ENCODE results near the gene ROR2.

Gene ROR2

GRCh38 chr9:91867740-91868139 is 82.3 kb downstream of the ROR2 start:
- Histone ChIP-seq H3K4me2 (ENCODE audit: low read depth, low read length, poor library complexity, severe bottlenecking) (no peak overlapping the region), H2AFZ (ENCODE audit: low read depth, low read length, severe bottlenecking) (no peak overlapping the region), H3K4me3 (ENCODE audit: insufficient read depth, low read length, poor library complexity, severe bottlenecking) (no peak overlapping the region), H4K20me1 (ENCODE audit: low read depth, low read length) (no peaks in the 10 kb centered on the region), H3K27ac (ENCODE audit: low read depth, low read length) (no peak overlapping the region), H3F3A (ENCODE audit: insufficient read depth) (no peaks in the 10 kb centered on the region), H3K9me3 (ENCODE audit: insufficient read depth, low read length) (no peaks in the 10 kb centered on the region), H3K36me3 (ENCODE audit: low read length) (no peaks in the 10 kb centered on the region), H3K9me2 (replicated peaks; ENCODE audit: insufficient read depth, low read length) (no peaks in the 10 kb centered on the region), H3K27me3 (ENCODE audit: low read length) (no peaks in the 10 kb centered on the region), H3K9ac (ENCODE audit: low read length) (no peak overlapping the region), H3K79me2 (ENCODE audit: insufficient read depth, low read length) (no peaks in the 10 kb centered on the region)
- TF ChIP-seq CTCF (IDR thresholded peaks at IDR 0.05; ENCODE audit: insufficient read depth, low read length, poor library complexity, severe bottlenecking), result no peak
- TF ChIP-seq EZH2phosphoT487 (conservative IDR thresholded peaks at IDR 0.05; ENCODE audit: low read length), result no peak

GRCh38 chr9:91865041-91865440 is 85.0 kb downstream of the ROR2 start:
- Histone ChIP-seq H2AFZ (ENCODE audit: low read depth, low read length, severe bottlenecking) (no peak overlapping the region), H4K20me1 (ENCODE audit: low read depth, low read length) (no peaks in the 10 kb centered on the region), H3K9ac (ENCODE audit: low read length) (no peak overlapping the region), H3F3A (ENCODE audit: insufficient read depth) (no peaks in the 10 kb centered on the region), H3K36me3 (ENCODE audit: low read length) (no peaks in the 10 kb centered on the region), H3K27me3 (ENCODE audit: low read length) (no peaks in the 10 kb centered on the region), H3K9me3 (ENCODE audit: insufficient read depth, low read length) (no peaks in the 10 kb centered on the region), H3K27ac (ENCODE audit: low read depth, low read length) (no peak overlapping the region), H3K79me2 (ENCODE audit: insufficient read depth, low read length) (no peaks in the 10 kb centered on the region), H3K9me2 (replicated peaks; ENCODE audit: insufficient read depth, low read length) (no peaks in the 10 kb centered on the region), H3K4me2 (ENCODE audit: low read depth, low read length, poor library complexity, severe bottlenecking) (no peak overlapping the region), H3K4me3 (ENCODE audit: insufficient read depth, low read length, poor library complexity, severe bottlenecking) (no peak overlapping the region)
- no peak for TF ChIP-seq CTCF (IDR thresholded peaks at IDR 0.05; ENCODE audit: insufficient read depth, low read length, poor library complexity, severe bottlenecking)
- TF ChIP-seq EZH2phosphoT487 (conservative IDR thresholded peaks at IDR 0.05; ENCODE audit: low read length), result no peak

GRCh38 chr9:91864380-91864779 is 85.6 kb downstream of the ROR2 start:
- Histone ChIP-seq H3K9me3 (ENCODE audit: insufficient read depth, low read length) (no peaks in the 10 kb centered on the region), H3K4me3 (ENCODE audit: insufficient read depth, low read length, poor library complexity, severe bottlenecking) (no peak overlapping the region), H3K27me3 (ENCODE audit: low read length) (no peaks in the 10 kb centered on the region), H3K36me3 (ENCODE audit: low read length) (no peaks in the 10 kb centered on the region), H3F3A (ENCODE audit: insufficient read depth) (no peaks in the 10 kb centered on the region), H4K20me1 (ENCODE audit: low read depth, low read length) (no peaks in the 10 kb centered on the region), H3K9me2 (replicated peaks; ENCODE audit: insufficient read depth, low read length) (no peaks in the 10 kb centered on the region), H3K27ac (ENCODE audit: low read depth, low read length) (no peak overlapping the region), H3K9ac (ENCODE audit: low read length) (no peak overlapping the region), H3K79me2 (ENCODE audit: insufficient read depth, low read length) (no peaks in the 10 kb centered on the region), H3K4me2 (ENCODE audit: low read depth, low read length, poor library complexity, severe bottlenecking) (no peak overlapping the region), H2AFZ (ENCODE audit: low read depth, low read length, severe bottlenecking) (no peak overlapping the region)
- TF ChIP-seq EZH2phosphoT487 (conservative IDR thresholded peaks at IDR 0.05; ENCODE audit: low read length), result no peak
- no peak for TF ChIP-seq CTCF (IDR thresholded peaks at IDR 0.05; ENCODE audit: insufficient read depth, low read length, poor library complexity, severe bottlenecking)
